B cell (primary cell): Measurements from ENCODE around the gene MAML3. TPM values are rescaled to one million over a fixed set of nuclear protein-coding genes. Genes with fewer than 3 reads are reported as not detected.

Source experiments
- ATAC-seq: fragments of 200-7000 bp; cut with Tn5 transposase; one replicate; pipeline ENCODE4 v1.10.0; 2021; ENCODE audit warnings: low read depth, mild to moderate bottlenecking, moderate number of reproducible peaks, moderate library complexity
- CTCF ChIA-PET: fragments of 350-600 bp; sonication (Branson Sonifier 250); formaldehyde crosslinking; loops from one replicate; lab custom pipeline; 2021; ENCODE audit warnings: antibody characterized with exemption, inconsistent platforms; lab: Charles Lee
- POLR2A ChIA-PET: fragments of 350-600 bp; sonication (Branson Sonifier 250); formaldehyde crosslinking; loops from one replicate; lab custom pipeline; 2021; ENCODE audit warnings: antibody characterized with exemption; lab: Charles Lee
- DNase-seq: peaks from one replicate; pipeline ENCODE4 v3.0.0; 2013
- H2AFZ ChIP-seq: 2 replicates; pipeline ENCODE4 v1.6.1; 2012; ENCODE audit warnings: mild to moderate bottlenecking, low read depth, low read length; ENCODE audit not compliant: insufficient read depth, poor library complexity, severe bottlenecking
- H3K27ac ChIP-seq, 2 donors: 1 replicate in 1 of 2; 2 replicates in 1 of 2; pipeline ENCODE4 v1.5.1; 2012 to 2013; ENCODE audit warnings: low read length in 2 of 2, mild to moderate bottlenecking in 2 of 2, moderate library complexity in 1 of 2
- H3K27me3 ChIP-seq, 4 experiments: fragments of 200-600 bp in 1 of 4; sonication (generic) in 1 of 4; replicated peaks in 1 of 4; 1 replicate in 2 of 4; 2 replicates in 2 of 4; pipeline versions ENCODE4 v1.6.1 to v1.7.0; 2013 to 2016; ENCODE audit warnings: low read length in 3 of 4, mild to moderate bottlenecking in 2 of 4, mixed read lengths in 1 of 4, moderate library complexity in 1 of 4; ENCODE audit not compliant: insufficient read depth in 4 of 4, control insufficient read depth in 3 of 4; ENCODE audit errors: control extremely low read depth in 1 of 4
- H3K36me3 ChIP-seq, 2 experiments: replicated peaks in 1 of 2; 1 replicate in 1 of 2; 2 replicates in 1 of 2; pipeline versions ENCODE4 v1.6.1 to v1.7.1; 2013; ENCODE audit warnings: low read length in 1 of 2; ENCODE audit not compliant: insufficient read depth in 2 of 2, control insufficient read depth in 1 of 2; ENCODE audit errors: control extremely low read depth in 1 of 2, extremely low read depth in 1 of 2
- H3K4me1 ChIP-seq, 2 donors: fragments of 200-600 bp in 1 of 2; sonication (generic) in 1 of 2; 1 replicate in 1 of 2; 2 replicates in 1 of 2; pipeline versions ENCODE4 v1.5.1 to v1.6.1; 2013 to 2017; ENCODE audit warnings: low read length in 2 of 2; ENCODE audit not compliant: control insufficient read depth in 2 of 2, insufficient read depth in 2 of 2
- H3K4me2 ChIP-seq: replicated peaks from 2 replicates; pipeline ENCODE3; 2012; ENCODE audit warnings: mild to moderate bottlenecking, low read depth, low read length; ENCODE audit not compliant: poor library complexity, severe bottlenecking
- H3K4me3 ChIP-seq, 5 experiments: fragments of 200-600 bp in 1 of 5; sonication (generic) in 1 of 5; 1 replicate in 3 of 5; 2 replicates in 2 of 5; pipeline versions ENCODE4 v1.5.1 to v1.7.0; 2011 to 2016; ENCODE audit warnings: low read length in 4 of 5, mild to moderate bottlenecking in 4 of 5, low read depth in 2 of 5, control low read depth in 1 of 5, moderate library complexity in 1 of 5; ENCODE audit not compliant: insufficient read depth in 1 of 5; ENCODE audit errors: control extremely low read depth in 1 of 5, extremely low read depth in 1 of 5
- H3K79me2 ChIP-seq: fragments of 200-600 bp; sonication (generic); one replicate; pipeline ENCODE4 v1.6.0; 2016; ENCODE audit warnings: low read length; ENCODE audit not compliant: control insufficient read depth, insufficient read depth
- H3K9ac ChIP-seq: fragments of 200-600 bp; sonication (generic); 2 replicates; pipeline ENCODE4 v1.6.1; 2017; ENCODE audit warnings: mild to moderate bottlenecking, low read length, moderate library complexity
- H3K9me3 ChIP-seq, 3 donors: one replicate each; pipeline versions ENCODE4 v1.6.1 to v1.7.1; 2013; ENCODE audit warnings: low read length in 2 of 3; ENCODE audit not compliant: control insufficient read depth in 2 of 3, insufficient read depth in 1 of 3; ENCODE audit errors: control extremely low read depth in 1 of 3
- H4K20me1 ChIP-seq: 2 replicates; pipeline ENCODE4 v1.6.0; 2012; ENCODE audit warnings: mild to moderate bottlenecking, low read length; ENCODE audit not compliant: insufficient read depth, control insufficient read depth, poor library complexity, severe bottlenecking
- H3K27ac Mint-ChIP-seq: one replicate; pipeline ENCODE4 v1.8.0; 2021; ENCODE audit warnings: mixed read lengths
- H3K27me3 Mint-ChIP-seq: one replicate; pipeline ENCODE4 v1.8.0; 2021; ENCODE audit warnings: mixed read lengths
- H3K4me1 Mint-ChIP-seq: one replicate; pipeline ENCODE4 v1.8.0; 2021; ENCODE audit warnings: mixed read lengths
- H3K4me3 Mint-ChIP-seq: one replicate; pipeline ENCODE4 v1.8.0; 2021; ENCODE audit warnings: mixed read lengths
- H3K9me3 Mint-ChIP-seq: one replicate; pipeline ENCODE4 v1.8.0; 2022; ENCODE audit warnings: mixed read lengths; ENCODE audit not compliant: insufficient read depth
- CTCF ChIP-seq: fragments of 200-600 bp; IDR thresholded peaks from one replicate; pipeline ENCODE4 v1.8.0; 2022; ENCODE audit warnings: antibody characterized with exemption, mild to moderate bottlenecking
- EZH2 ChIP-seq: IDR thresholded peaks from 2 replicates; pipeline ENCODE4 v1.6.1; 2012; ENCODE audit warnings: borderline replicate concordance, low read depth, mild to moderate bottlenecking, moderate library complexity, low read length; ENCODE audit not compliant: insufficient read depth, poor library complexity, severe bottlenecking
- WGBS: methylation state at CpG from one replicate; pipeline ENCODE4 v1.1.5; 2013; ENCODE audit warnings: missing lambda C conversion rate; ENCODE audit not compliant: insufficient coverage; 5-methylcytosine and 5-hydroxymethylcytosine counted together
- intact Hi-C: fragments of 100-400 bp; cut with micrococcal nuclease; formaldehyde crosslinking; loops from one replicate; pipeline ENCODE4 v1.10.0; 2022
- polyA plus RNA-seq: library from polyadenylated mRNA; depleted of rRNA; stranded (reverse); fragments of >200 nt; gene quantifications from 2 replicates; pipeline ENCODE4 v1.2.3, GENCODE V29; 2012
- total RNA-seq, 2 donors: library from RNA; stranded (reverse); fragments of 120-200 nt in 1 of 2; gene quantifications; 1 replicate in 1 of 2; 2 replicates in 1 of 2; pipeline versions ENCODE4 v1.2.3 to v1.2.4, GENCODE V29; 2013 to 2022

MAML3 gene
- total and polyA plus RNA-seq, 2 donors (not counting 1 experiment from before 2014, with no cell fraction given), result 0.94 to 5.3 TPM

GRCh38 chr4:140046016-140046415 lies 108.0 kb downstream of the MAML3 start:
- Mint-ChIP-seq H3K9me3 (no peaks in the 10 kb centered on the region), H3K27ac (no peak overlapping the region), H3K27me3 (peaks cover 21% of the 10 kb centered on the region), H3K4me3 (no peak overlapping the region), H3K4me1 (peaks cover 19% of the 10 kb centered on the region)
- TF ChIP-seq CTCF (no peak), EZH2 (no peak)
- H4K20me1 ChIP-seq, result no peaks in the 10 kb centered on the region
- no peak overlapping the region for H3K4me2 ChIP-seq
- no peak for DNase-seq
- WGBS, result no CpG with 5 or more reads among the region's 3 CpGs
- H3K27me3 ChIP-seq, result peaks cover 0 to 4% (median 0%) of the 10 kb centered on the region in 4 experiments
- no peaks in the 10 kb centered on the region for H3K36me3 ChIP-seq
- no peak overlapping the region for H3K9ac ChIP-seq
- peaks cover 16 to 17% of the 10 kb centered on the region in 2 donors for H3K4me1 ChIP-seq
- ChIA-PET CTCF (interaction anchor here (0.9 kb wide), 1 partner anchor 106 kb away, joined by 4 read pairs; no protein-coding TSS in a partner anchor), POLR2A (interaction anchor here (1.2 kb wide), 1 partner anchor 9 kb away, joined by 3 read pairs; no protein-coding TSS in a partner anchor)
- H3K4me3 ChIP-seq, result no peak overlapping the region
- H3K9me3 ChIP-seq, result no peaks in the 10 kb centered on the region
- no peak for ATAC-seq
- intact Hi-C loops, result no loop called here
- no peak overlapping the region for H2AFZ ChIP-seq
- no peaks in the 10 kb centered on the region for H3K79me2 ChIP-seq
- H3K27ac ChIP-seq, result no peak overlapping the region

DNA sequence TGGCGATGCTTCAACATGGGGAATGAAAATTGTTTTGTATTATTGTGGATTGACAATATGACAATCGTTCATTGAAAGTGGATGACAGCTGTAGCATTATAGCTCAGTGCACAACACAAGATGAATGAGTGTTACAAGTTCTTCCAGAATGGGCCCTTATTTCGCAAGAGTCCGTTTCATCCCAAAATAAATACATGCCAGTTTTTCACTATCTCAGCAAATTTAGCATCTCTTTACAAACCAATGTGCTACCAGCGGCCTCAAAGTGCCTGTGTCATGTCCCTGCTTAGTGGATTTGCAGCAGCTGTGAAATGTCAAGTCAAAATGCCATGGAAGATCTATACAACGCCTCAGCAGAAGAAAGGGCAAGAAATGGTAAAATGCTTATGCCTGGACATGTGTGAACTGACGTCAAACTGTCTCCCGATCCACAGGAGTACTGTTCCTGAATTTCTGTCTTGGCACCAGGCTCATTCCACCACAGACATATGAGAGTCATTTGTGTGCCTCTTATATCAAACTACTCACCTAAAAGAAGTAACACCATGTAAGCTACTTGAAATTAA lies 109.6 kb downstream of the MAML3 start:
- intact Hi-C loops, result no loop called here
- H2AFZ ChIP-seq, result no peak overlapping the region
- no peak overlapping the region for H3K4me3 Mint-ChIP-seq
- no peaks in the 10 kb centered on the region for H3K79me2 ChIP-seq
- no peaks in the 10 kb centered on the region for H3K36me3 ChIP-seq
- H3K9me3 Mint-ChIP-seq, result no peaks in the 10 kb centered on the region
- H4K20me1 ChIP-seq, result no peaks in the 10 kb centered on the region
- DNase-seq, result no peak
- TF ChIP-seq CTCF (no peak), EZH2 (no peak)
- WGBS, result 93% methylated on average over 6 of the region's 8 CpGs
- POLR2A ChIA-PET, result no interaction called here
- no peak for ATAC-seq
- no peak overlapping the region for H3K27ac ChIP-seq
- no peaks in the 10 kb centered on the region for H3K9me3 ChIP-seq
- H3K27me3 ChIP-seq, result peaks cover 0 to 4% (median 0%) of the 10 kb centered on the region in 4 experiments
- no peak overlapping the region for H3K9ac ChIP-seq
- CTCF ChIA-PET, result no interaction called here
- no peak overlapping the region for H3K4me2 ChIP-seq
- no peak overlapping the region for H3K4me3 ChIP-seq
- H3K4me1 Mint-ChIP-seq, result peaks cover 13% of the 10 kb centered on the region
- H3K27ac Mint-ChIP-seq, result no peak overlapping the region
- peaks cover 19% of the 10 kb centered on the region for H3K27me3 Mint-ChIP-seq
- H3K4me1 ChIP-seq, result peaks cover 8 to 9% of the 10 kb centered on the region in 2 donors
